HG03095 (cell line): ENCODE measurements around the gene COX6B1.
A peak's percentile ranks its signal among the peaks of the same experiment; 100 is the strongest.
"Not testable (repeated sequence)": the region's sequence is repeated elsewhere in the genome, so short reads cannot be mapped to it uniquely, and the experiment has no call there.

Source experiments
- ATAC-seq: cut with Tn5 transposase; IDR thresholded peaks from one replicate; pipeline ENCODE4 v1.9.1; 2021; ENCODE audit warnings: moderate library complexity; ENCODE audit not compliant: unreplicated experiment

Gene COX6B1

DNA sequence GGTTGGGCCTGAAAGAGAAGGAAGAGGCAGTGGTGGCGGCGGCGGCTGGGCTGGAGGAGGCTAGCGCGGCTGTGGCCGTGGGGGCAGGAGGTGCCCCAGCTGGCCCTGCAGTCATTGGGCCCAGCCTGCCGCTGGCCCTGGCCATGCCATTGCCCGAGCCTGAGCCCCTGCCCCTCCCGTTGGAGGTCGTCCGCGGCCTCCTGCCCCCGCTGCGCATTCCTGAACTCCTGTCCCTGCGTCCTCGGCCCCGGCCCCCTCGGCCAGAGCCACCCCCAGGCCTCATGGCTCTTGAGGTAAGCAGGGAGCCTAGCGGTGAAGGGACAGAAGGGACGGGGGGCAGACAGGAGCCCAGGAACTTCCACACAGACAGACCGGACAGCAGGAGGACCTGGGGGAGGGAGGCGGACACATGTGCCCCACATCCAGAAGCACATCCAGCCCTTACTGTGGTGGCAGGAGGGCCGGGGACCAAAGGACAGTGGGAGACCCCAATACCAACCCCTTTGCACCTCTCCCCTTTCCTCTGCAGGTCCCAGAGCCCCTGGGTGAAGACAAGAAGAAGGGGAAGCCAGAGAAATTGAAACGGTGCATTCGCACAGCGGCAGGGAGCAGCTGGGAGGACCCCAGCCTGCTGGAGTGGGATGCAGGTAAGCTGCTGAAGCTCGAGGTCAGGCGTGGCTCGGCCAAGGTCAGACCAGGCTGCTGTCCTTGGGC lies 14.2 kb upstream of the COX6B1 start:
- ATAC-seq: no peak

DNA sequence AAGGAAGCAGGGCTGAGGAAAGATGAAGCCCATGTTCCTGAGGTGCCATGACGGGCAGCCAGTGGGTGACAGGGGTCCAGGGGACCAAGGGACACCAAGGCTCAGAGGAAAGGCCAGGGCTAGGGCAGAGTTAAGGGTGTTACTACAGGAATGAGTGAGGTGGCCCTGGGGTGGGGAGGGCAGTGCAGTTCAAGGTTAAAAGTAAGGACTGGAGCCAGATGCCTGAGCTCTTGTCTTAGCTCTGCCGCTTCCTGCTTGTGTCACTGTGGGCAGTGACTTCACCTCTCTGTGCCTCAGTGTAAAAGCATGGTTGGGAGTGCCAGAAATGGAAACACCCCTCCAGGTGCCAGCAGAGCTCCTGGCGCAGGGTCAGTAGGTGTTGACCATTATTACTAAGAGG lies 11.5 kb upstream of the COX6B1 start:
- no peak for ATAC-seq

DNA sequence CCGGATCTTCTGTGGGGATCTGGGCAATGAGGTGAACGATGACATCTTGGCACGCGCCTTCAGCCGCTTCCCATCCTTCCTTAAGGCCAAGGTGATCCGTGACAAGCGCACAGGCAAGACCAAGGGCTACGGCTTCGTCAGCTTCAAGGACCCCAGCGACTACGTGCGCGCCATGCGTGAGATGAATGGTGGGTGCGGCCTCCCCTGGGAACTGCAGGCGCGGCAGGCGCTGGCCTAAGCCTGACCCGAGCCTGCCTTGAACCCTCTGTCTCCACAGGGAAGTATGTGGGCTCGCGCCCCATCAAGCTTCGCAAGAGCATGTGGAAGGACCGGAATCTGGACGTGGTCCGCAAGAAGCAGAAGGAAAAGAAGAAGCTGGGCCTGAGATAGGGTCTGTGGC lies 11.0 kb upstream of the COX6B1 start:
- no peak for ATAC-seq

DNA sequence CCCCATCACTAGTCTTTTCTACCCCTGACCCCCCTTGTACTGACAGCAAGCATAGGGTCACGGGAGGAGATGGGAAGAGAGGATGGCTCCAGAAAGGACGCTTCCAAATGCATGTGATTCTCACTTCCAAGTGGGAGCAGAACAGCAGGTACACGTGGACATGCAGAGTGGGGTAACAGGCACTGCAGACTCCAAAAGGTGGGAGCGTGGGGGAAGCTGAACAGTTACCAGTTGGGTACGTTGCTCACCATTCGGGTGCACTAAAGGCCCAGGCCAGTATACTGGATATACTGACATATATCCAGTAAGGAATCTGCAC lies 8.8 kb upstream of the COX6B1 start:
- ATAC-seq: no peak

DNA sequence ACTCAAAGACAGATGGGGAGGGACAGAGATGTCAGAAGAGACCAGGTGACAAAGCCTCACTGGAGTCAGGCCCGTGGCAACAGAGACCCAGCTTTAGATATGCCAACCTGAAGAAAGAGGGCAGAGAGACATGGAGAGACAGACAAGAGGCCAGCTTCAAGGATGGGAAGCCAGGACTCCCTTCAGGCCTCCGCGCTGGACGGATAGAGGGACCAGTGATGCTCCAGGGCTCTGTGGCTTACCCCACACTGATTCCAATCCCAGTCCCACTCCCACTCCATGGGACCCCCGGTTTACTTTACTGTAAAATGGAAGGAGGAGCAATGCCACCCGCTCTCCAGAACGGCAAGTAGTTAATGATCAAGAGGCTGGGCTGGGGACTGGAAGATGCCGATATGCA lies 8.3 kb upstream of the COX6B1 start:
- no peak for ATAC-seq

DNA sequence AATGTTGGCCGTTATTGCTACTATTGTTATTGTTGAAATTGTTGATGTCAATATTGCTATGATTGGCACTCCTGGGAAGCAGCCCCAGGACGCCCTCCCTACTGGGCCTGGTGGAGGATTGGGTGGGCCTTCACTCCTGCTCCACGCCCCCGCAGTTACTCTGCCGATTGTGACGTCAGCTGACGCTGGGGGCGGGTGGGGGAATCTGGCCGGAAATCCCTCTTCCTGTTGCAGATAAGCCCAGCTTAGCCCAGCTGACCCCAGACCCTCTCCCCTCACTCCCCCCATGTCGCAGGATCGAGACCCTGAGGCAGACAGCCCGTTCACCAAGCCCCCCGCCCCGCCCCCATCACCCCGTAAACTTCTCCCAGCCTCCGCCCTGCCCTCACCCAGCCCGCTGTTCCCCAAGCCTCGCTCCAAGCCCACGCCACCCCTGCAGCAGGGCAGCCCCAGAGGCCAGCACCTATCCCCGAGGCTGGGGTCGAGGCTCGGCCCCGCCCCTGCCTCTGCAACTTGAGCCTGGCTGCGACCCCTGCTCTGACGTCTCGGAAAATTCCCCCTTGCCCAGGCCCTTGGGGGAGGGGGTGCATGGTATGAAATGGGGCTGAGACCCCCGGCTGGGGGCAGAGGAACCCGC lies 6.5 kb upstream of the COX6B1 start, which contains the start of gene ETV2:
Gene ETV2, plus strand, starts transcription at position 231 of the 637 bp plus-strand sequence. CDS start 716 bp downstream, outside the sequence.
- ATAC-seq: no peak

DNA sequence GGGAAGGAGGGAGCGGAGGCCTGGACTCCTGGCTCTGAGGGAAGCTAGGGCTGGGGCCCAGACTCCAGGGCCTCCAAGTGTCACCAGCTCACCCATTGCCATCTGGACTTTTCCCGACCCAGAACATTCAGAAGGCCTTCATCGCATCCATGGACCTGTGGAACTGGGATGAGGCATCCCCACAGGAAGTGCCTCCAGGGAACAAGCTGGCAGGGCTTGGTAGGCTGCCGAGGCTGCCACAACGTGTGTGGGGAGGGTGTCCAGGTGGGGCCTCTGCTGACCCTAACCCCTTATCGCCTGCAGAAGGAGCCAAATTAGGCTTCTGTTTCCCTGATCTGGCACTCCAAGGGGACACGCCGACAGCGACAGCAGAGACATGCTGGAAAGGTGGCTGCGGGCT lies 5.8 kb upstream of the COX6B1 start:
- ATAC-seq: no peak

DNA sequence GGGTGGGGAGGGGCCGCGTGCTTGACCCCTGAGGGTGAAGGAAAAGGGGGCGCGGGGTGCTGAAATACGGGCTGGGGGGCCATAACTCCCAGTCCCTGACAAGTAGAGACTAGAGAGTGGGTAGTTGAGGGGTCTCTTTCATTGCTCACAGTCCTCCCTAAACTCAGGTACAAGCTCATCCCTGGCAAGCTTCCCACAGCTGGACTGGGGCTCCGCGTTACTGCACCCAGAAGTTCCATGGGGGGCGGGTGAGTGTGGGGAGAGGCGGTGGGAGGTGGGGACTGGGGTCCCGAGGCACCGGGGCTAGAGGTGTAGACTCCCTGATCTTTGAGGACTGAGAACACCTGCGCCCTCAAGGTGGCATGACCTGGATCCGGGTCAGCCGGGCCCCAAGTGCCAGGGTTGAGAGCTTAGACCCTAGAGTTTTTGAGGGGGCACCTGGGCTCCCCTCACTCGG lies 5.3 kb upstream of the COX6B1 start:
- ATAC-seq: no peak

DNA sequence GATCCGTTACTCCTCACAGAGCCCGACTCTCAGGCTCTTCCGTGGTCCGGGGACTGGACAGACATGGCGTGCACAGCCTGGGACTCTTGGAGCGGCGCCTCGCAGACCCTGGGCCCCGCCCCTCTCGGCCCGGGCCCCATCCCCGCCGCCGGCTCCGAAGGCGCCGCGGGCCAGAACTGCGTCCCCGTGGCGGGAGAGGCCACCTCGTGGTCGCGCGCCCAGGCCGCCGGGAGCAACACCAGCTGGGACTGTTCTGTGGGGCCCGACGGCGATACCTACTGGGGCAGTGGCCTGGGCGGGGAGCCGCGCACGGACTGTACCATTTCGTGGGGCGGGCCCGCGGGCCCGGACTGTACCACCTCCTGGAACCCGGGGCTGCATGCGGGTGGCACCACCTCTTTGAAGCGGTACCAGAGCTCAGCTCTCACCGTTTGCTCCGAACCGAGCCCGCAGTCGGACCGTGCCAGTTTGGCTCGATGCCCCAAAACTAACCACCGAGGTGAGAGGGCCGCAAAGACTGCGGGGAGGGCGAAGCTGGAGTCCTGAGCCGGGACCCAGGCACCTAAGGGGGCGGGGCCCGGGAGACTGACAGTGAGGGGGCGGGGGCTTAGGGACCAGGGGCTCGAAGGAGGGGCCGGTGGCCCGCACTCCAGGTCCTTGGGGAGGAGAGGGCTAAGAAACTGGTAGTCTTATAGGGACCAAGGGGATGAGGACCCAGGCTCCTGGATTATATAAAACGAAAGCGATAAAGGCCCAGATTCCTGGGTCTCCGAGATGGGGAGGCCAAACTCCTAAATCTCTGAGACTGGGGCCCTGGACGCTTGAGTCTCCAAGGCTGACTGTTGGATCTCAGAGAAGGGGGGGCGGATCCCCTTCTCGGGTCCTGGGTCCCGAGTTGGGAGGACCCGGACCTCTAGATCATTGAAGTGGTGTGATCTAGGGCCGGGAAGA lies 4.6 kb upstream of the COX6B1 start:
- ATAC-seq: peak; percentile 35

DNA sequence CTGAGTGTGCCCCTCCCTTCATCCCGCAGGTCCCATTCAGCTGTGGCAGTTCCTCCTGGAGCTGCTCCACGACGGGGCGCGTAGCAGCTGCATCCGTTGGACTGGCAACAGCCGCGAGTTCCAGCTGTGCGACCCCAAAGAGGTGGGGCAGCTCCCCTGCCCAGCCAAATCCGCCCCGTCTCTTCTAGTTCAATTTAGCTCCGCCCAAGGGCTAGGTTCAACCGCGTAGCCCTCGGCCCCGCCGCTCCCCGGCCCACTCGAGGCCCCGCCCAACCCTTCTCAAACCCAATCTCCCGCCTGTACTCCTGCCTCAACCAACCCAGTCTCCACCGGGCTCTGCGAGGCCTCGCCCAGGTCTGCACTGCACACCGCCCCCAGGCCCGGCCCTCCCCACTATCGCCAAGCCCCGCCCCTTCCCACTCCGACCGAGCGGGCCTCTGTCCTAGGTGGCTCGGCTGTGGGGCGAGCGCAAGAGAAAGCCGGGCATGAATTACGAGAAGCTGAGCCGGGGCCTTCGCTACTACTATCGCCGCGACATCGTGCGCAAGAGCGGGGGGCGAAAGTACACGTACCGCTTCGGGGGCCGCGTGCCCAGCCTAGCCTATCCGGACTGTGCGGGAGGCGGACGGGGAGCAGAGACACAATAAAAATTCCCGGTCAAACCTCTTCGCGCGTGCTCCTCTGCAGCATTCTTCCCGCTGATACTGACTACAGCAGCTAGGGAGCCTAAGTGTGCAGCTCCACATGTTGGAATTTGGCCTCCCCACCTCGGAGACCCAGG lies 3.7 kb upstream of the COX6B1 start:
- ATAC-seq: peak; percentile 62

DNA sequence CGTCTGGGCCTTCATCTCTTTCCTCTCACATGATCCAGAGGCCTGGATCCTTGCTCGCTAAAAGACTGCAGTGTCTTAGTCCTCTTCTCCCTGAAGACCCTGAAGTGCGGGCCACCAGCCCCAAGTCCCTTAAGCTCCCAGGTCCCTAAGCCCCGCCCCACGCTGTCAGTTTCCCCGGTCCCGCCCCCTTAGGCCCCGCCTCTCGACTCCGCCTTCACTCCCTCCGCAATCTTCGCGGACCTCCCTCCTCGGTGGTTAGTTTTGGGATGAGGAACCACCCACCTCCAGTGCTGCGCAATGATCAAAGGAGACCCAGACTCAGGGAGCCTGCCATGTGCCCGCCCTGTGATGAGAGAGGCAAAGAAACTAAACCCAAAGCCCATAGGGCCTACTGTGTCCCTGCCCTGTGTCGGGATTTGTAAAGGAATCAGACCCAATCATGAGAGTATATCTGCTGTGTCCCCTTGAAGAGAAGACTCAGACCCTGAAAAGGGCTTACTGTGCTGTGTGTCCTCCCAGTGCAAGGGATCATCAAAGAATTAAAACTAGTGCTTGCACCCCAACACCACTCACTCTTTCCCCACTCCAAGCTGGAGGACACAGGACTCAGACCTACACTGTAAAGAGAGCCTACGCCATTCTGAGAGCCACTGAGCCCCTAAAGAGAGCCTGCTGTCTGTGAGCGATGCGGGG lies 3.0 kb upstream of the COX6B1 start:
- ATAC-seq: no peak

DNA sequence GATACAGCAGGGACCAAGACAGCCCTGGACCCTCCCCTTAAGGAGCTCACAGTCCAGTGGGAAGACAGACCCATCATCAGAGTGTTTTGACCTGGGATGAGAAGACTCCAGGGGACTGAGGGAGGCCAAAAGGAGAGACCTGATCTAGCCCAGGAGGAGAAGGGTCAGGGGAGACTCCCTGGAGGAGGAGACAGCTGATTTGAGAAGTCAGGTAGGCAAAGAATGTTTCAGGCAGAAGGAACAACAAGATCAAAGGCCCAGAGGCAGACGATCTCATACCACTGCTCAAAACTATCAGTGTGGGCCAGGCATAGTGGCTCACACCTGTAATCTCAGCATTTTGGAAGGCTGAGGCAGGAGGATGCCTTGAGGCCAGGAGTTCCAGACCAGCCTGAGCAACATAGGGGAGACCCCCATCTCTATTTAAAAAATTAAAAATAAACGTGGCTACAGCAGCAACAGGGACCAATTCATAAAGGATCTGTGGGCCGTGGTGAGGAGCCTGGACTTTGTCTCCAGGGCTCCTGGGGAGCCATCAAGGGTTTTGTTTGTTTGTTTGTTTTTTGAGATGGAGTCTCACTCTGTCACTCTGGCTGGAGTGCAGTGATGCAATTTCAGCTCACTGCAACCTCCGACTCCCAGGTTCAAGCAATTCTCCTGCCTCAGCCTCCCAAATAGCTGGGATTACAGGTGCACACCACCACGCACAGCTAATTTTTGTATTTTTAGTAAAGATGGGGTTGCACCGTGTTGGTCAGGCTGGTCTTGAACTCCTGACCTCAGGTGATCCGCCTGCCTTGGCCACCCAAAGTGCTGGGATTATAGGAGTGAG lies 2.2 kb upstream of the COX6B1 start:
- no peak for ATAC-seq

DNA sequence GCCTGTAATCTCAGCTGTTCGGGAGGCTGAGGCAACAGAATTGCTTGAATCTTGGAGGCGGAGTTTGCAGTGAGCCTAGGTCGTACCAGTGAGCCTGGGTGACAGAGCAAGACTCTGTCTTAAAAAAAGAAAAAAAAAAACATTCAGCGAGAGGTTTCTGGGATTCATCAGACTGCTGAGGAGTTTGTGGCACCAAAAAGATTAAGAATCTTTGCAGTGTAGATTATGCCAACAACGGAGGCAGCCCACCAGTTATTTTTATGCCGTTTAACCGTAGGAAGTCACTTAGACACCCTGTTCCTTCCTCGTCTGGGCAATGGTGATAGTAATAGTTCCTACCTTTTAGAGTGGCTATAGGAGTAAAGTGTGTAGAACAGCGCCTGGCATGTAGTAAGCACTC lies 2.5 kb downstream of the COX6B1 start:
- ATAC-seq: no peak

DNA sequence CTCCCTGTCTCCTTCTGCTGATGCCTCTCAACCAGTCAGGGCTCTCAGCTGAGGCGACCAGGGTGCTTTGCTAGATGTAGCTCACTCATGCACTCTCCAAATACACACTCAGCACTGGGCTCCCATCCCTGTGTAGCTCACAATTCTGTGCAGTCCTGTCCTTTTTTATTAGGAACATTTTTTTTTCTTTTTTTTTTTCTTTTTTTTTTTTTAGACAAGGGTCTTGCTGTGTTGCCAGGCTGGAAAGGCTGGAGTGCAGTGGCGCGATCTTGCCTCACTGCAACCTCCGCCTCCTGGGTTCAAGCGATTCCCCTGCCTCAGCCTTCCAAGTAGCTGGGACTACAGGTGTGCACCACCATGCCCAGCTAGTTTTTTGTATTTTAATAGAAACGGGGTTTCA lies 6.7 kb downstream of the COX6B1 start:
- not testable (repeated sequence) for ATAC-seq

DNA sequence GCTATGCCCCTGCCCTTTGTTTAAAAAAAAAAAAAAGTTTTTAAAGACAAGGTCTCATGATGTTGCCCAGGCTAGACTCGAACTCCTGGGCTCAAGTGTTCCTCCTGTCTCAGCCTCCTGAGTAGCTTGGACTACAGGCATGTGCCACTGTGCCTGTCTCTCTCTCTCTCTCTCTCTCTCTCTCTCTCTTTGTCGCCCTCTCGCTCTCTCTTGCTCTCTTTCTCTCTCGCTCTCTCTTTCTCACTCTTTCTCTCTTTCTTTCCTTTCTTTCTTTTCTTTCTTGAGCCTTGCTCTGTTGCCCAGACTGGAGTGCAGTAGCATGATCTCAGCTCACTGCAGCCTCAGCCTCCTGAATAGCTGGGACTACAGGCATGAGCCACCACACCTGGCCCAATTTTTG lies 7.5 kb downstream of the COX6B1 start:
- ATAC-seq: no peak

DNA sequence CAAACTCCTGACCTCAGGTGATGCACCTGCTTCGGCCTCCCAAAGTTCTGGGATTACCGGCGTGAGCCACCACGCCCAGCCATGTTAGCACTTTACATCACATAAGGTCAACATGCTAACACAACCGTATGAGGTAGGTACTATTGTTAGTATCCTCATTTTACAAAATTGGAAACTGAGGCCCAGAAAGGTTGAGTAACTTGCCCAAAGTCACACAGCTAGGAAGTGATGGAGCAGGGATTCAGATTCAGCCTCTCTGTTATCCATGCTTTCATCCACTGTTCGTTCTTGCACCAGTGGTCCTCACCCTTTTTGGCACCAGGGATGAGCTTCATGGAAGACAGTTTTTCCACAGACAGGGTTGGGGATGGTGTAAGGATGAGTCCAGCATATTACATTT lies 8.6 kb downstream of the COX6B1 start:
- no peak for ATAC-seq

DNA sequence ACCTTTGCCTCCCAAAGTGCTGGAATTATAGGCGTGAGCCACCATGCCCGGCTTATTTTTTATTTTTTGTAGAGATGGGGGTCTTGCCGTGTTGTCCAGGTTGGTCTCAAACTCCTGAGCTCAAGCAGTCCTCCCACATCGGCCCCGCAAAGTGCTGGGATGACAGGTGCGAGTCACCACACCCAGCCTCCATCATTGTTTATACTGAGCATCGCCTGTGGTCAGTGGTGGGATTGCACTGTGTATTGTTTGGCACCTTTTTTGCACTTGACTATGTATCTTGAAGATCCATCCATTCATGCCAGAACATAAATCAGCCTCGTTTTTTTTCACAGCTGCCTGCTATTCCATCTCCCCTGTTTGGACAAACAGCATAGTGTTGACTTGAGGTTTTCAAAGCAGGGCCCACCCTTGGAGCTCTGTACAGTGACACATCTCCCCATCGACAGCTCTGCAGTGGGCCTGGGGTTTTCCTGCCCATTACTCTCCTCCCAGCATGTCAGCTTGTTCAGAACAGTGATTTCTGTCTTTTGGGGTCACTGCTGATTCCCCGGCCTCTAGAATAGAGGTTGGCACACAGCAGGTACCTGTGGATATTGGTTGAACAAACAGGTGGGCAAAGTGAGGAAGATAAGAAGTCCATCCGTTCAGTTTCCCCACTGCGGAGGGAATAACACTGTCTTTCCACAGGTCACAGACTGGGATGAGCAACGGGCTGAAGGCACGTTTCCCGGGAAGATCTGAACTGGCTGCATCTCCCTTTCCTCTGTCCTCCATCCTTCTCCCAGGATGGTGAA lies 10.0 kb downstream of the COX6B1 start:
- ATAC-seq: no peak

DNA sequence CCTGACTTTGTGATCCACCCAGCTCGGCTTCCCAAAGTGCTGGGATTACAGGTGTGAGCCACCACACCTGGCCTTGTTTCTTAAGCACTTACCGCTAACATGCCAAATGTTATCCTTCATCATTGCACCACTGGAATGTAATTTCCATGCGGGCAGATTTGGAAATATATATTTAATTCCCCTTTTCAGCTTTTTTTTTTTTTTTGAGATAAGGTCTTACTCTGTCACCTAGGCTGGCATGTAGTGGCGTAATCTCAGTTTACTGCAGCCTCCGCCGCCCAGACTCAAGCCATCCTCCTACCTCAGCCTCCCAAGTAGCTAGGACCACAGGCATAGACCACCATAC lies 13.8 kb downstream of the COX6B1 start:
- ATAC-seq: no peak

DNA sequence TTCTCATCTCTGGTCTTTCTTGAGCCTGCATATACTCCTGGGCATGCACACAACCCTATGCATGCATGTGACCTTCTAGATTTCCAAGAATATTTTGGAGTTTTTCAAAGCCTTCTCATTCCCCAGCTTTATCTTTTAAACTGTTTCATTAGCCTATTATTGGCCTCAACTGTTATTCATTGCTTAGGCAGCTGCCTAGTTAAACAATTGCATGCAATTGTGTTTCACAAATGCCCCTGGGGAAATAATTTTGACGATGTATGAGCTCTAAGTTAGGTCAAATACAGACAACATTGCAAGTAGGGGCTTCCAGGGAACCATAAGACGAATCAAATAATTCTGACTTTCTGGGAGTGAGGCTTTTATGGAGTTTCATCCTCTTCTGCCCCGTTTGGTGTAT lies 15.9 kb downstream of the COX6B1 start:
- no peak for ATAC-seq
